Neural progenitor cell (in vitro differentiated cells): ENCODE results near the gene MICAL2.

Experiments
- EZH2 ChIP-seq: fragments of 200-600 bp; sonication (generic); IDR thresholded peaks from 2 replicates; pipeline ENCODE4 v1.6.1; 2017; ENCODE audit warnings: antibody characterized with exemption, mild to moderate bottlenecking, moderate library complexity
- EZH2phosphoT487 ChIP-seq: fragments of 200-600 bp; sonication (generic); IDR thresholded peaks from 2 replicates; pipeline ENCODE4 v1.6.1; 2017; ENCODE audit warnings: antibody characterized with exemption
- TF ChIP-seq, protein P1 (sequence below): fragments of 200-600 bp; sonication (generic); IDR thresholded peaks from 2 replicates; pipeline ENCODE4 v1.5.1; 2017; ENCODE audit warnings: antibody characterized with exemption, mild to moderate bottlenecking

DNA sequence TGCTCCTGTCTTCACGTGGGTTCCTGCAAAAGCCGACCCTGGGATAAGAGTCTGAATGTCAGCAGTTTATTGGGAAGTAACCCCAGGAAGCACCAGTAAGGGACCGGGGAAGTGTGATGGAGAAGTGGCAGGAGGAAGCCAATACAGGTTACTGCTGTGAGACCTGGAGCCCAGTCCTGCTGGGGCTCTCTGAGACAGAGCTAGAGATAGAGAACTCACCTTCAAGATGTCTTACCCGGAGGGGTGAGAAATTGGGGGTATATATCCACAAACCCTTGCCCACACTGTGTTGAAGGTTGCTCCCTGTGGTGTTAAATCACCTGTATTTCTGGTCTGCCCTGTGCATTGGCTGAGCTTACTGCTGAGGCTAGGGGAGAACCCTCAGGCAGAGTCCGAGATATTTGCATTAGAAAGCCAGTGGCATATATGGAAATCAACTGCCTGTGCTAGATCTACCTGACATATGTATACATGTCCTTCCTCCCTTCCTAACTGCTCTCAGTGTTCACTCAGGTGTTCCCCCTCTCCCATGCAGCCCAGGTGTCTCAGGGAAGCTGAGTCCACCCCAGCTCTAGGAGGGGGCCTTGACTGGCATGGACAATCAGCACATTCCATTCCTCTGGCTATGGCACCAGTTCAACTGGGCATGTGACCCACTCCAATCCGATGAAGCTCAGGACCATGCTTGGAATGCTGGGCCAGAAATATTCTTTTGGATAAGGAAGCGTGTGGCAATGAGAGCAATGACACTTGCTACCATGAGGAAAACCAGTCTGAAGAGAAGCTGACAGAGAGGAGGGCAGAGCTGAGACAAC is 6.8 kb upstream of the MICAL2 start:
- TF ChIP-seq, protein P1, sequence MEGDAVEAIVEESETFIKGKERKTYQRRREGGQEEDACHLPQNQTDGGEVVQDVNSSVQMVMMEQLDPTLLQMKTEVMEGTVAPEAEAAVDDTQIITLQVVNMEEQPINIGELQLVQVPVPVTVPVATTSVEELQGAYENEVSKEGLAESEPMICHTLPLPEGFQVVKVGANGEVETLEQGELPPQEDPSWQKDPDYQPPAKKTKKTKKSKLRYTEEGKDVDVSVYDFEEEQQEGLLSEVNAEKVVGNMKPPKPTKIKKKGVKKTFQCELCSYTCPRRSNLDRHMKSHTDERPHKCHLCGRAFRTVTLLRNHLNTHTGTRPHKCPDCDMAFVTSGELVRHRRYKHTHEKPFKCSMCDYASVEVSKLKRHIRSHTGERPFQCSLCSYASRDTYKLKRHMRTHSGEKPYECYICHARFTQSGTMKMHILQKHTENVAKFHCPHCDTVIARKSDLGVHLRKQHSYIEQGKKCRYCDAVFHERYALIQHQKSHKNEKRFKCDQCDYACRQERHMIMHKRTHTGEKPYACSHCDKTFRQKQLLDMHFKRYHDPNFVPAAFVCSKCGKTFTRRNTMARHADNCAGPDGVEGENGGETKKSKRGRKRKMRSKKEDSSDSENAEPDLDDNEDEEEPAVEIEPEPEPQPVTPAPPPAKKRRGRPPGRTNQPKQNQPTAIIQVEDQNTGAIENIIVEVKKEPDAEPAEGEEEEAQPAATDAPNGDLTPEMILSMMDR = no peak
- TF ChIP-seq EZH2 (no peak), EZH2phosphoT487 (no peak)
